Measurements from ENCODE around the gene CA10.

CA10 gene

GRCh38 chr17:51668963-51669246, 489.6 kb downstream of the CA10 start:
- Histone ChIP-seq H3K9ac (ENCODE audit: low read length) (no peak overlapping the region), H3K27me3 (ENCODE audit: control insufficient read depth, insufficient read depth, low read length) (no peaks in the 10 kb centered on the region), H3K4me3 (ENCODE audit: low read length) (no peak overlapping the region), H3K4me1 (ENCODE audit: control insufficient read depth, insufficient read depth, low read length) (no peaks in the 10 kb centered on the region), H3K36me3 (ENCODE audit: control insufficient read depth, insufficient read depth, low read length) (no peaks in the 10 kb centered on the region), H3K9me3 (ENCODE audit: control insufficient read depth, low read length) (no peaks in the 10 kb centered on the region)

DNA sequence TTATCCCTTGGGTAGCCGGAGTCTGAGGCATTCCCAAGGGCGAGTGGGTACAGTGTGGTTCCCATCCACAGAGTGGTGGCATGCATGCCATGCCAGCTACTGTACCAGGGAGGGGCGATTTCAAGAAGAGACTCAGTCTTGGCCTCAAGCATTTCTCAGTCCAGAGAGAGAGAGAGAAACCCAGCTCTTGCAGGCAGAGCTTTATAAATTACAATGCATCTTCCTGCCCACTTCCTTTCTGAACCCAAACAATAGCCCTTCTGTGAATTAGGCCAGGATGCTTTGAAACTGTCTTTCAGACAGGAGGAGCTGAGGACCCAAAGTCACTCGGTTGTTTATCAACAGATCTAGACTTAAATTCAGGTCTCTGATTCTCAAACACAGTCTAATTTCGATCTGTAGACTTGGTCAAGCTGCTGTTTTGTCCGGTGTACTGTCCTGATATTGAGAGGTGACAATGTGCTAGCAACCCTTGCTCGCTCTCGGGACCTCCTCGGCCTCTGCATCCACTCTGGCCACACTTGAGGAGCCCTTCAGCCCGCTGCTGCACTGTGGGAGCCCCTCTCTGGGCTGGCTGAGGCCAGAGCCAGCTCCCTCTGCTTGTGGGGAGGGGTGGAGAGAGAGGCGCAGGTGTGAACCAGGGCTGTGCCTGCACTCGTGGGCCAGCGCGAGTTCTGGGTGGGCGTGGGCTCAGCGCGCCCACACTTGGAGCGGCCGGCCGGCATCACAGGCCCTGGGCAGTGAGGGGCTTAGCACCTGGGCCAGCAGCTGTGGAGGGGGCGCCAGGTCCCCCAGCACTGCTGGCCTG, 490.2 kb downstream of the CA10 start:
- Histone ChIP-seq H3K27me3 (ENCODE audit: control insufficient read depth, insufficient read depth, low read length) (no peaks in the 10 kb centered on the region), H3K9me3 (ENCODE audit: control insufficient read depth, low read length) (no peaks in the 10 kb centered on the region), H3K9ac (ENCODE audit: low read length) (no peak overlapping the region), H3K4me3 (ENCODE audit: low read length) (no peak overlapping the region), H3K4me1 (ENCODE audit: control insufficient read depth, insufficient read depth, low read length) (no peaks in the 10 kb centered on the region), H3K36me3 (ENCODE audit: control insufficient read depth, insufficient read depth, low read length) (no peaks in the 10 kb centered on the region)

- no peak overlapping the region for H3K9ac ChIP-seq (ENCODE audit: low read length)
- H3K27me3 ChIP-seq (ENCODE audit: control insufficient read depth, insufficient read depth, low read length): no peaks in the 10 kb centered on the region
These were observed 490.8 kb downstream of the CA10 start for GRCh38 chr17:51667706-51668083.

GRCh38 chr17:51666971-51667705, 491.4 kb downstream of the CA10 start:
- H3K4me1 ChIP-seq (ENCODE audit: control insufficient read depth, insufficient read depth, low read length): no peaks in the 10 kb centered on the region
- no peaks in the 10 kb centered on the region for H3K27me3 ChIP-seq (ENCODE audit: control insufficient read depth, insufficient read depth, low read length)
- H3K4me3 ChIP-seq (ENCODE audit: low read length): no peak overlapping the region
- no peaks in the 10 kb centered on the region for H3K9me3 ChIP-seq (ENCODE audit: control insufficient read depth, low read length)
- H3K9ac ChIP-seq (ENCODE audit: low read length): no peak overlapping the region
- no peaks in the 10 kb centered on the region for H3K36me3 ChIP-seq (ENCODE audit: control insufficient read depth, insufficient read depth, low read length)

More at GRCh38 chr17:51667706-51668083, 490.8 kb downstream of the CA10 start:
- Histone ChIP-seq H3K36me3 (ENCODE audit: control insufficient read depth, insufficient read depth, low read length) (no peaks in the 10 kb centered on the region), H3K4me3 (ENCODE audit: low read length) (no peak overlapping the region), H3K9me3 (ENCODE audit: control insufficient read depth, low read length) (no peaks in the 10 kb centered on the region), H3K4me1 (ENCODE audit: control insufficient read depth, insufficient read depth, low read length) (no peaks in the 10 kb centered on the region)

GRCh38 chr17:51662204-51663056, 496.1 kb downstream of the CA10 start:
- Histone ChIP-seq H3K27me3 (ENCODE audit: control insufficient read depth, insufficient read depth, low read length) (no peaks in the 10 kb centered on the region), H3K4me1 (ENCODE audit: control insufficient read depth, insufficient read depth, low read length) (no peaks in the 10 kb centered on the region), H3K9me3 (ENCODE audit: control insufficient read depth, low read length) (no peaks in the 10 kb centered on the region), H3K9ac (ENCODE audit: low read length) (no peak overlapping the region), H3K36me3 (ENCODE audit: control insufficient read depth, insufficient read depth, low read length) (no peaks in the 10 kb centered on the region), H3K4me3 (ENCODE audit: low read length) (no peak overlapping the region)

DNA sequence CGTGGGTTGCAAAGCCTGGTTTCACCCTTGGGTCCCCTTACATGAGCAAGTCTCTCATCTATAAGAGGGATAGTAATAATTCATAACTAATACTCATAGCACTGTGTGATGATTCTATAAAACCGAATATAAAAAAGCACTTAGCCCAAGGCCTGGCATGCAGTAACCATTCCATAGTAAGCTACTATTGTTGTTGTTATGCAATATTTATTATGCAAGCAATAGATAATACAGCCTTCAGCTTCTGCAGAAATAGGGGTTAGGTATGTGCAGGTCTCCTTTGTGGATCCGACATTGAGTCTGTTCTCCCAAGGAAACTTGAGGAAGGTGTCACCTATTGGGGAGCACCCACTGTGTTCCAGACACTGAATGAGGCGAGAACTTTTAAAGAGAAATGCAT, 497.1 kb downstream of the CA10 start:
- Histone ChIP-seq H3K9me3 (ENCODE audit: control insufficient read depth, low read length) (no peaks in the 10 kb centered on the region), H3K27me3 (ENCODE audit: control insufficient read depth, insufficient read depth, low read length) (no peaks in the 10 kb centered on the region), H3K36me3 (ENCODE audit: control insufficient read depth, insufficient read depth, low read length) (no peaks in the 10 kb centered on the region), H3K9ac (ENCODE audit: low read length) (no peak overlapping the region), H3K4me3 (ENCODE audit: low read length) (no peak overlapping the region), H3K4me1 (ENCODE audit: control insufficient read depth, insufficient read depth, low read length) (no peaks in the 10 kb centered on the region)

DNA sequence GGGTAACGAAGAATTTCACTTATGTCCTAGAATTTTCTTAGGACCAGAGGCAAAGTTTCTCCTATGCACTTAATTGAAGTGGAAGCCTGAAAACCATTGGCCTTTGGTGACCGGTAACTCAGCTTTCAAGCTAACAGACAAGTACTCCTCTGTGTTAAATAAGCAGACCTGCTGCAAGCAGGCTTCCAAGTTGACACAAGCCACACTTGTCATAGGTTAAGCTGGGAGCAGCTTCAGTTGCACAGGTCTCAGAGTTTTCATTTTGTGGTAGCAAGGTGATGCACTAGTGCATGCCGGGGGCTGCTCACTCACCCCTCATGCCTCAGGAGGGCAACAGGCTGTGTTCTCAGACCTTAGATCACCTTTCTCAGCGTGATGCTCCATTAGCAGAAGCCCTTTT, 498.2 kb downstream of the CA10 start:
- Histone ChIP-seq H3K4me3 (ENCODE audit: low read length) (no peak overlapping the region), H3K9me3 (ENCODE audit: control insufficient read depth, low read length) (no peaks in the 10 kb centered on the region), H3K27me3 (ENCODE audit: control insufficient read depth, insufficient read depth, low read length) (no peaks in the 10 kb centered on the region), H3K36me3 (ENCODE audit: control insufficient read depth, insufficient read depth, low read length) (no peaks in the 10 kb centered on the region), H3K4me1 (ENCODE audit: control insufficient read depth, insufficient read depth, low read length) (no peaks in the 10 kb centered on the region), H3K9ac (ENCODE audit: low read length) (no peak overlapping the region)

GRCh38 chr17:51657224-51657623, 501.3 kb downstream of the CA10 start:
- Histone ChIP-seq H3K9ac (ENCODE audit: low read length) (no peak overlapping the region), H3K4me1 (ENCODE audit: control insufficient read depth, insufficient read depth, low read length) (no peaks in the 10 kb centered on the region), H3K4me3 (ENCODE audit: low read length) (no peak overlapping the region), H3K27me3 (ENCODE audit: control insufficient read depth, insufficient read depth, low read length) (no peaks in the 10 kb centered on the region), H3K36me3 (ENCODE audit: control insufficient read depth, insufficient read depth, low read length) (no peaks in the 10 kb centered on the region), H3K9me3 (ENCODE audit: control insufficient read depth, low read length) (no peaks in the 10 kb centered on the region)

DNA sequence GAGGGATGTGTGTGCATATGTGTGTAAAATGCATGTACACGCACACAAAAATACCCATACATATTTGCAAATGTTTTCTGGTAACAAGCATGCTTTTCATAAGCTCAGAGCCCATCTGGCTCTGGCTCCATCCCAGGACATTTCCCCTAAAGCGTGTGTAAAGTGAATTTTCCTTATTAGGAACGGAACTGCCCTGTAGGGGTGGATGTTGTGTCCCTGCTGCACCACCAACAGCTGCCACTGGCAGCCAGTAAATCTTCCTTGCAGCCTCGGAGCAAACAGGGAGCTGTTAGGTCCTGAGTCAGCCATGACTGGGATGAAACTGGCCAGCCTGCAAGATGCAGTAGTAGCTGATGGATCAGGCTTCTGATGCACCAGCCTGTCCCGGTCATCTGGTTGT, 504.6 kb downstream of the CA10 start:
- H3K9ac ChIP-seq (ENCODE audit: low read length): no peak overlapping the region

GRCh38 chr17:51652529-51652928, 506.0 kb downstream of the CA10 start:
- Histone ChIP-seq H3K27me3 (ENCODE audit: control insufficient read depth, insufficient read depth, low read length) (no peaks in the 10 kb centered on the region), H3K4me3 (ENCODE audit: low read length) (no peak overlapping the region), H3K9me3 (ENCODE audit: control insufficient read depth, low read length) (no peaks in the 10 kb centered on the region), H3K36me3 (ENCODE audit: control insufficient read depth, insufficient read depth, low read length) (no peaks in the 10 kb centered on the region), H3K9ac (ENCODE audit: low read length) (no peak overlapping the region), H3K4me1 (ENCODE audit: control insufficient read depth, insufficient read depth, low read length) (no peaks in the 10 kb centered on the region)

More for the DNA sequence above, 504.6 kb downstream of the CA10 start:
- Histone ChIP-seq H3K36me3 (ENCODE audit: control insufficient read depth, insufficient read depth, low read length) (no peaks in the 10 kb centered on the region), H3K9me3 (ENCODE audit: control insufficient read depth, low read length) (no peaks in the 10 kb centered on the region), H3K4me1 (ENCODE audit: control insufficient read depth, insufficient read depth, low read length) (no peaks in the 10 kb centered on the region), H3K4me3 (ENCODE audit: low read length) (no peak overlapping the region), H3K27me3 (ENCODE audit: control insufficient read depth, insufficient read depth, low read length) (no peaks in the 10 kb centered on the region)

- Histone ChIP-seq H3K4me3 (ENCODE audit: low read length) (no peak overlapping the region), H3K9me3 (ENCODE audit: control insufficient read depth, low read length) (no peaks in the 10 kb centered on the region), H3K9ac (ENCODE audit: low read length) (no peak overlapping the region), H3K27me3 (ENCODE audit: control insufficient read depth, insufficient read depth, low read length) (no peaks in the 10 kb centered on the region), H3K4me1 (ENCODE audit: control insufficient read depth, insufficient read depth, low read length) (no peaks in the 10 kb centered on the region), H3K36me3 (ENCODE audit: control insufficient read depth, insufficient read depth, low read length) (no peaks in the 10 kb centered on the region)
These were observed 506.8 kb downstream of the CA10 start for GRCh38 chr17:51651513-51652298.

Data from mucosa of stomach (tissue), 1 donor.